Calu3 (cell line): ENCODE measurements around the gene MGAT5. TPM values are rescaled to one million over a fixed set of nuclear protein-coding genes. Genes with fewer than 3 reads are reported as not detected.

Source experiments
- BruUV-seq: library from RNA; stranded (reverse); fragments of 400-500 nt; replicated peaks from 2 replicates; lab custom pipeline; 2021; lab: Mats Ljungman, UMichigan
- CTCF ChIA-PET: fragments of 300-600 bp; sonication (Branson Sonifier 250); formaldehyde crosslinking; loops from one replicate; lab custom pipeline; 2022; ENCODE audit warnings: antibody characterized with exemption; lab: Charles Lee
- DNase-seq: peaks from one replicate; pipeline ENCODE4 v3.0.0; 2022
- H3K27ac Mint-ChIP-seq: one replicate; pipeline ENCODE4 v1.8.0; 2022; ENCODE audit warnings: mixed read lengths; ENCODE audit not compliant: unreplicated experiment
- H3K27me3 Mint-ChIP-seq: one replicate; pipeline ENCODE4 v1.8.0; 2022; ENCODE audit warnings: mixed read lengths; ENCODE audit not compliant: unreplicated experiment
- H3K36me3 Mint-ChIP-seq: one replicate; pipeline ENCODE4 v1.8.0; 2022; ENCODE audit warnings: mild to moderate bottlenecking, moderate library complexity, mixed read lengths; ENCODE audit not compliant: insufficient read depth, unreplicated experiment
- H3K4me1 Mint-ChIP-seq: one replicate; pipeline ENCODE4 v1.8.0; 2022; ENCODE audit warnings: mild to moderate bottlenecking, low read depth, mixed read lengths; ENCODE audit not compliant: unreplicated experiment
- H3K4me3 Mint-ChIP-seq: one replicate; pipeline ENCODE4 v1.8.0; 2022; ENCODE audit warnings: mild to moderate bottlenecking, low read depth, moderate library complexity, mixed read lengths; ENCODE audit not compliant: unreplicated experiment
- H3K9me3 Mint-ChIP-seq: one replicate; pipeline ENCODE4 v1.8.0; 2022; ENCODE audit warnings: low read depth, mixed read lengths; ENCODE audit not compliant: unreplicated experiment
- CTCF ChIP-seq: fragments of 200-600 bp; IDR thresholded peaks from one replicate; pipeline ENCODE4 v1.8.0; 2022; ENCODE audit warnings: antibody characterized with exemption; ENCODE audit not compliant: unreplicated experiment
- intact Hi-C: fragments of 100-400 bp; cut with micrococcal nuclease; formaldehyde crosslinking; loops from one replicate; pipeline ENCODE4 v1.10.0; 2022; ENCODE audit not compliant: unreplicated experiment
- total RNA-seq: library from RNA; stranded (reverse); gene quantifications from 2 replicates; pipeline ENCODE4 v1.2.3, GENCODE V29; 2022

The MGAT5 gene
- total RNA-seq, 1 experiment from 2014 or later, result 129 TPM

GRCh38 chr2:134319596-134320254 is 65.9 kb downstream of the MGAT5 start:
- Mint-ChIP-seq H3K9me3 (no peaks in the 10 kb centered on the region), H3K4me1 (no peaks in the 10 kb centered on the region), H3K27me3 (no peaks in the 10 kb centered on the region), H3K27ac (no peak overlapping the region), H3K4me3 (no peak overlapping the region), H3K36me3 (peaks cover 14% of the 10 kb centered on the region)
- TF ChIP-seq CTCF, result no peak
- no peak for DNase-seq
- CTCF ChIA-PET, result interaction anchor here (0.7 kb wide), 1 partner anchor 46 kb away, joined by 3 read pairs; no protein-coding TSS in a partner anchor
- intact Hi-C loops, result no loop called here
- no TSS peak for BruUV-seq

GRCh38 chr2:134320930-134321329 is 67.1 kb downstream of the MGAT5 start:
- peaks cover 14% of the 10 kb centered on the region for H3K36me3 Mint-ChIP-seq
- CTCF ChIA-PET, result no interaction called here
- no peak overlapping the region for H3K27ac Mint-ChIP-seq
- H3K4me1 Mint-ChIP-seq, result peaks cover 5% of the 10 kb centered on the region
- H3K27me3 Mint-ChIP-seq, result no peaks in the 10 kb centered on the region
- no TSS peak for BruUV-seq
- no peak for DNase-seq
- TF ChIP-seq CTCF, result no peak
- no peaks in the 10 kb centered on the region for H3K9me3 Mint-ChIP-seq
- intact Hi-C loops, result no loop called here
- no peak overlapping the region for H3K4me3 Mint-ChIP-seq

GRCh38 chr2:134323777-134324176 is 69.9 kb downstream of the MGAT5 start:
- CTCF ChIA-PET, result no interaction called here
- H3K4me3 Mint-ChIP-seq, result no peak overlapping the region
- H3K36me3 Mint-ChIP-seq, result peaks cover 7% of the 10 kb centered on the region
- intact Hi-C loops, result no loop called here
- no peak for TF ChIP-seq CTCF
- H3K4me1 Mint-ChIP-seq, result peaks cover 6% of the 10 kb centered on the region
- no peak for DNase-seq
- no peak overlapping the region for H3K27ac Mint-ChIP-seq
- no TSS peak for BruUV-seq
- no peaks in the 10 kb centered on the region for H3K27me3 Mint-ChIP-seq
- H3K9me3 Mint-ChIP-seq, result peaks cover 2% of the 10 kb centered on the region

GRCh38 chr2:134324430-134324829 is 70.6 kb downstream of the MGAT5 start:
- Mint-ChIP-seq H3K27ac (no peak overlapping the region), H3K27me3 (no peaks in the 10 kb centered on the region), H3K9me3 (peaks cover 2% of the 10 kb centered on the region), H3K4me1 (peaks cover 6% of the 10 kb centered on the region), H3K4me3 (no peak overlapping the region), H3K36me3 (peaks cover under 1% of the 10 kb centered on the region)
- CTCF ChIA-PET, result no interaction called here
- intact Hi-C loops, result no loop called here
- TF ChIP-seq CTCF, result no peak
- BruUV-seq, result no TSS peak
- no peak for DNase-seq
